ENCODE measurements around the gene SLC44A4.
A peak's percentile ranks its signal among the peaks of the same experiment; 100 is the strongest.

SLC44A4 gene

GRCh38 chr6:31900917-31901414 is 22.2 kb upstream of the SLC44A4 start:
- no peak for DNase-seq

GRCh38 chr6:31899882-31900722 is 21.3 kb upstream of the SLC44A4 start:
- no peak for DNase-seq

- DNase-seq, result no peak
Observed at GRCh38 chr6:31899215-31899614, 20.4 kb upstream of the SLC44A4 start.

- peak; percentile 62 for DNase-seq
Observed at GRCh38 chr6:31898383-31899011, 19.7 kb upstream of the SLC44A4 start.

GRCh38 chr6:31897612-31898382 is 19.0 kb upstream of the SLC44A4 start, which contains the start of gene EHMT2:
EHMT2 (minus strand) TSS chr6:31897698; CDS start chr6:31897677, 21 bp downstream.
- DNase-seq, result peak; percentile 91

GRCh38 chr6:31896856-31897611 is 18.2 kb upstream of the SLC44A4 start:
- no peak for DNase-seq

- no peak for DNase-seq
Observed at GRCh38 chr6:31896493-31896855, 17.7 kb upstream of the SLC44A4 start.

- DNase-seq, result no peak
Observed at GRCh38 chr6:31892821-31893220, 14.0 kb upstream of the SLC44A4 start.

GRCh38 chr6:31889331-31889972 is 10.7 kb upstream of the SLC44A4 start:
- DNase-seq, result no peak

- peak; percentile 50 for DNase-seq
Observed at GRCh38 chr6:31888276-31889258, 9.8 kb upstream of the SLC44A4 start.

GRCh38 chr6:31887173-31888007 is 8.6 kb upstream of the SLC44A4 start:
- no peak for DNase-seq

GRCh38 chr6:31886541-31886991 is 7.8 kb upstream of the SLC44A4 start:
- no peak for DNase-seq

GRCh38 chr6:31884528-31885035 is 5.8 kb upstream of the SLC44A4 start:
- no peak for DNase-seq

GRCh38 chr6:31883676-31884075 is 4.9 kb upstream of the SLC44A4 start:
- no peak for DNase-seq

- no peak for DNase-seq
Observed at GRCh38 chr6:31882344-31882743, 3.5 kb upstream of the SLC44A4 start.

- no peak for DNase-seq
Observed at GRCh38 chr6:31881136-31881859, 2.5 kb upstream of the SLC44A4 start.

- DNase-seq, result no peak
Observed at GRCh38 chr6:31880616-31881015, 1.8 kb upstream of the SLC44A4 start.

- DNase-seq, result no peak
Observed at GRCh38 chr6:31879901-31880300, 1.1 kb upstream of the SLC44A4 start.

GRCh38 chr6:31879143-31879542 is 346 bp upstream of the SLC44A4 start:
- no peak for DNase-seq

Data from activated CD4-positive, alpha-beta T cell treated with anti-CD3 and anti-CD28 coated beads, Interleukin-10, Interleukin-2, amounts not matched to agents 100 ng/mL and 50 ng/mL, durations not matched to agents 16 hours and 8 hours (primary cell).